GM23338 (cell line): ENCODE data around the gene TNS4. TPM values are rescaled to one million over a fixed set of nuclear protein-coding genes. Genes with fewer than 3 reads are reported as not detected.
A peak's percentile ranks its signal among the peaks of the same experiment; 100 is the strongest.

ENCODE experiments used
- ATAC-seq: fragments of 200-7000 bp; cut with Tn5 transposase; 3 replicates; pipeline ENCODE4 v1.9.1; 2020
- DNase-seq: peaks from one replicate; pipeline ENCODE4 v3.0.0-alpha.2; 2015; ENCODE audit warnings: low spot score
- H2AFZ ChIP-seq: fragments of 200-600 bp; sonication (generic); 2 replicates; pipeline ENCODE4 v1.8.0; 2016; ENCODE audit warnings: antibody characterized with exemption, mild to moderate bottlenecking, moderate library complexity
- H3F3A ChIP-seq: fragments of 200-600 bp; sonication (generic); replicated peaks from 2 replicates; pipeline ENCODE4 v1.8.0; 2017; ENCODE audit warnings: antibody characterized with exemption, mixed run types, low read depth
- H3K27ac ChIP-seq: fragments of 200-600 bp; sonication (generic); 2 replicates; pipeline ENCODE4 v1.6.1; 2016; ENCODE audit warnings: low read depth
- H3K27me3 ChIP-seq: fragments of 200-600 bp; sonication (generic); 2 replicates; pipeline ENCODE4 v1.8.0; 2016; ENCODE audit warnings: mild to moderate bottlenecking, mixed run types, moderate library complexity; ENCODE audit not compliant: insufficient read depth
- H3K36me3 ChIP-seq: fragments of 200-600 bp; sonication (generic); 2 replicates; pipeline ENCODE4 v1.8.0; 2016; ENCODE audit warnings: mild to moderate bottlenecking; ENCODE audit not compliant: insufficient read depth
- H3K4me1 ChIP-seq: fragments of 200-600 bp; sonication (generic); 2 replicates; pipeline ENCODE4 v1.8.0; 2016; ENCODE audit warnings: mild to moderate bottlenecking, moderate library complexity; ENCODE audit not compliant: insufficient read depth
- H3K4me2 ChIP-seq: fragments of 200-600 bp; sonication (generic); 2 replicates; pipeline ENCODE4 v1.7.1; 2017; ENCODE audit warnings: mixed run types
- H3K4me3 ChIP-seq: fragments of 200-600 bp; sonication (generic); 2 replicates; pipeline ENCODE4 v1.6.1; 2016; ENCODE audit warnings: mixed run types
- H3K79me2 ChIP-seq: fragments of 200-600 bp; sonication (generic); replicated peaks from 2 replicates; pipeline ENCODE4 v1.8.0; 2017; ENCODE audit warnings: mild to moderate bottlenecking; ENCODE audit not compliant: insufficient read depth
- H3K9me2 ChIP-seq: fragments of 200-600 bp; sonication (generic); 2 replicates; pipeline ENCODE4 v1.8.0; 2017; ENCODE audit not compliant: insufficient read depth
- H4K20me1 ChIP-seq: fragments of 200-600 bp; sonication (generic); replicated peaks from 2 replicates; pipeline ENCODE4 v1.8.0; 2017; ENCODE audit warnings: mild to moderate bottlenecking; ENCODE audit not compliant: insufficient read depth
- H3K27ac Mint-ChIP-seq: 2 replicates; pipeline ENCODE4 v1.8.0; 2020; ENCODE audit warnings: inconsistent platforms, mild to moderate bottlenecking, moderate library complexity, mixed read lengths
- H3K27me3 Mint-ChIP-seq: 3 replicates; pipeline ENCODE4 v1.8.0; 2022; ENCODE audit warnings: low read depth, mild to moderate bottlenecking, moderate library complexity, mixed read lengths, inconsistent platforms; ENCODE audit not compliant: insufficient read depth, poor library complexity
- H3K36me3 Mint-ChIP-seq: 3 replicates; pipeline ENCODE4 v1.8.0; 2021; ENCODE audit warnings: low read depth, mild to moderate bottlenecking, inconsistent platforms, moderate library complexity, mixed read lengths
- H3K4me1 Mint-ChIP-seq: 3 replicates; pipeline ENCODE4 v1.8.0; 2020; ENCODE audit warnings: mild to moderate bottlenecking, inconsistent platforms, mixed read lengths
- H3K4me3 Mint-ChIP-seq: 3 replicates; pipeline ENCODE4 v1.8.0; 2021; ENCODE audit warnings: moderate library complexity, mild to moderate bottlenecking, inconsistent platforms, mixed read lengths
- H3K9me3 Mint-ChIP-seq: 3 replicates; pipeline ENCODE4 v1.8.0; 2020; ENCODE audit warnings: moderate library complexity, mild to moderate bottlenecking, inconsistent platforms, mixed read lengths
- CREB1 ChIP-seq: fragments of 250-450 bp; sonication (Bioruptor Pico); IDR thresholded peaks from 2 replicates; pipeline ENCODE4 v1.5.0; 2020; ENCODE audit warnings: low read depth, mild to moderate bottlenecking, moderate library complexity
- CTCF ChIP-seq, 2 experiments: fragments of 200-600 bp in 1 of 2; sonication (generic) in 1 of 2; conservative IDR thresholded peaks; 2 replicates each; pipeline versions ENCODE4 v1.5.1 to v1.6.1; 2016 to 2017; ENCODE audit warnings: antibody characterized with exemption in 2 of 2, low read depth in 2 of 2, mild to moderate bottlenecking in 2 of 2, moderate library complexity in 1 of 2
- ETS1 ChIP-seq: IDR thresholded peaks from 2 replicates; pipeline ENCODE4 v1.6.1; 2016; ENCODE audit warnings: antibody characterized with exemption
- EZH2 ChIP-seq: fragments of 200-600 bp; sonication (generic); IDR thresholded peaks from one replicate; pipeline ENCODE4 v1.8.0; 2017; ENCODE audit warnings: antibody characterized with exemption, mild to moderate bottlenecking, low read depth; ENCODE audit not compliant: unreplicated experiment
- EZH2phosphoT487 ChIP-seq: fragments of 200-600 bp; sonication (generic); IDR thresholded peaks from one replicate; pipeline ENCODE4 v1.8.1; 2018; ENCODE audit warnings: antibody characterized with exemption; ENCODE audit not compliant: unreplicated experiment
- JUNB ChIP-seq: IDR thresholded peaks from one replicate; pipeline ENCODE4 v1.6.1; 2016; ENCODE audit warnings: antibody characterized with exemption; ENCODE audit not compliant: unreplicated experiment
- NANOG ChIP-seq: IDR thresholded peaks from 2 replicates; pipeline ENCODE4 v1.6.1; 2016; ENCODE audit warnings: antibody characterized with exemption, borderline replicate concordance
- ZNF462 ChIP-seq: fragments of 250-450 bp; sonication (Bioruptor Pico); IDR thresholded peaks from 2 replicates; pipeline ENCODE4 v1.5.0; 2020; ENCODE audit warnings: mild to moderate bottlenecking, moderate library complexity
- polyA plus RNA-seq: library from polyadenylated mRNA; unstranded; fragments of >200 nt; fragmentation: Nextera tagmentation; extraction: Ambion mirVana; gene quantifications from 2 replicates; pipeline ENCODE4 v1.2.1, GENCODE V29; 2016
- total RNA-seq: library from RNA; depleted of rRNA; stranded (reverse); fragments of >200 nt; shearing (Covaris generic); gene quantifications from 2 replicates; pipeline ENCODE4 v1.2.3, GENCODE V29; 2014

Gene TNS4
- total and polyA plus RNA-seq, 2 experiments from 2014 or later = 0.31 to 4.9 TPM

- H3K4me1 Mint-ChIP-seq = peaks cover 7% of the 10 kb centered on the region; the same call in 1 of the 3 replicates
- Histone ChIP-seq H2AFZ (0 out of 2 replicates have a peak overlapping the region, but pooled peaks have one; percentile 56), H3K27ac (no peak overlapping the region), H3K9me2 (no peaks in the 10 kb centered on the region), H3F3A (no peaks in the 10 kb centered on the region), H4K20me1 (no peaks in the 10 kb centered on the region), H3K4me2 (no peak overlapping the region), H3K79me2 (no peaks in the 10 kb centered on the region), H3K4me1 (no peaks in the 10 kb centered on the region), H3K36me3 (no peaks in the 10 kb centered on the region), H3K4me3 (no peak overlapping the region), H3K27me3 (no peaks in the 10 kb centered on the region)
- peaks cover 7% of the 10 kb centered on the region for H3K27me3 Mint-ChIP-seq
- ATAC-seq (no peak; the same call in 2 of the 3 replicates), DNase-seq (no peak)
- no peak overlapping the region for H3K27ac Mint-ChIP-seq
- H3K36me3 Mint-ChIP-seq = peaks cover 5% of the 10 kb centered on the region; the same call in 1 of the 3 replicates
- TF ChIP-seq EZH2phosphoT487 (no peak), NANOG (no peak), CREB1 (CRISPR knock-in tag) (no peak), ETS1 (no peak), EZH2 (no peak), JUNB (no peak), CTCF (conservative IDR thresholded peaks at IDR 0.05; ENCODE audit: low read depth in 2 of 2) (peak in 1 of 2 experiments; percentile 9; a peak in 1 of 4 replicates), ZNF462 (CRISPR knock-in tag) (no peak)
- H3K9me3 Mint-ChIP-seq = peaks cover 14% of the 10 kb centered on the region
- no peak overlapping the region for H3K4me3 Mint-ChIP-seq
These were observed 25.2 kb upstream of the TNS4 start for GRCh38 chr17:40526668-40527067.
